GM19238 (cell line): ENCODE results near the gene ABCG5.

Experiments
- DNase-seq: peaks from one replicate; pipeline ENCODE4 v3.0.0; 2011; ENCODE audit warnings: low spot score; ENCODE audit not compliant: insufficient read length

Gene ABCG5

GRCh38 chr2:43842866-43843226, 4.2 kb upstream of the ABCG5 start:
- DNase-seq, result no peak

GRCh38 chr2:43841949-43842865, 3.6 kb upstream of the ABCG5 start:
- no peak for DNase-seq

DNA sequence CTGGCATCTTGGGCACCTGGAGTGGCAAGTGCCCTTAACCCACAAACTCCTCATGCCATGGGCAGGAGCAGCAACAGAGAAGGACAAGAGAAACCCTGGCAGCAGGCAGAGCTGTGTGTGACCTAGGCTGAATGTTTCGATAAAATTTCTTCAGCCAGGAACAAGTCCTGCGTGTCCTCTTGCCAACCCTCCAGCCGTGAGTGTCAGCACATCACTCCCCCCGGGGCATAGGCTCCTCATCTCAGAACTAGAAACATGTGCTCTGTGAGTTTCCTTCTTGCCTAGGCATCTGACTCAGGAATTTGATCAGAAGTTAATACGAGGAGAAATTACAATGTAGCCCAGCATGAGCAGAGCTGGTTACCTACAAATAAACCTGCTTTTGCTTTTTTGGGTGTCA, 2.3 kb upstream of the ABCG5 start:
- DNase-seq, result no peak

GRCh38 chr2:43839776-43840564, 1.3 kb upstream of the ABCG5 start:
- DNase-seq, result no peak

- DNase-seq, result no peak
These were observed 644 bp downstream of the ABCG5 start for GRCh38 chr2:43837831-43838559.

GRCh38 chr2:43837033-43837432, 1.6 kb downstream of the ABCG5 start:
- DNase-seq, result no peak

GRCh38 chr2:43832457-43832856, 6.2 kb downstream of the ABCG5 start:
- no peak for DNase-seq

DNA sequence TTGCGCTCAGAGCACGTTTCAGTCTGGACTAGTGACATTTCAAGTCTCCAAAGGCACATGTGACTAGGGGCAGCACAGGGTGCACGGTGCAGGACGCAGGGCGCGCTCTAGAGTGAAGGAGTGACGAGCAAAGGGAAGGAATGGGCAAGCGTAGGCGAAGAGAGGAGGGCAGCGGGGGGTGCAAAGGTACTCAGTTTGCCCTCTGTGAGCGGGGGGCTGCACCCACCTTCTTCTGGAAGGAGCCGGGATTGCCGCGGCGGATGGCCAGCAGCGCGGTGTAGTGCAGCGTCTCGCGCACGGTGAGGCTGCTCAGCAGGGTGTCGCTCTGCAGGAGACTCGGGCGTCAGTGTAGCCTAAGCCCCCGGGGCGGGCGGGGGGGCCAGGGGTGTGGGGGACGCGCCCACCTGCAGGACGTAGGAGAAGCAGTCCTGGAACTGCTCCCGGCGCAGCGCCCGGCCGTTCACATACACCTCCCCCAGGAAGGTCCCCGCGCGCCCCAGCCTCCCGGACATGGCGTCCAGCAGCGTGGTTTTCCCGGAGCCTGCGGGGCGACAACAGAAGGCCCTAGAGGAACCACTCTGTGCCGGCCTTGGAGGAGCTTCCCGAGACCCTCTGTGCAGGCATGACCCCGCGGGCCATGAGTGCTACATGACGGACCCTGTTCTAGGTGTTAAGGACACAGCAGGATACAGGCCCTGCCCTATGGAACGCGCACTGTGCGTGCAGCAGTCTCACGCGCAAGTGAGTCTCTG, 6.9 kb downstream of the ABCG5 start:
- no peak for DNase-seq

GRCh38 chr2:43826305-43827250, 12.1 kb downstream of the ABCG5 start:
- no peak for DNase-seq

DNA sequence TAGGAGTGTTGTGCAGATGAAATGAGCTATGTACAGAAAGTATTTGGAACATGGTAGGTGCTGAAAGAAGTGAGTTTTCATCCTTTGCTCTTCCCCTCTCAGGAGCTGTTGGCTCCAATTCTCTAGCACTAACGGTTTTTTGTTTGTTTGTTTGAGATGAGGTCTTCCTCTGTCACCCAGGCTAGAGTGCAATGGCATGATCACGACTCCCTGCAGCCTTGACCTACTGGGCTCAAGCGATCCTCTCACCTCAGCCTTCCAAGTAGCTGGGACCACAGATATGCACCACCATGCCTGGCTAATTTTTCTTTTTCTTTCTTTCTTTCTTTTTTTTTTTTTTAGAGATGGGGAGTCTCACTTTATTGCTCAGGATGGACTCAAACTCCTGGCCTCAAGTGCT, 12.8 kb downstream of the ABCG5 start:
- no peak for DNase-seq

DNA sequence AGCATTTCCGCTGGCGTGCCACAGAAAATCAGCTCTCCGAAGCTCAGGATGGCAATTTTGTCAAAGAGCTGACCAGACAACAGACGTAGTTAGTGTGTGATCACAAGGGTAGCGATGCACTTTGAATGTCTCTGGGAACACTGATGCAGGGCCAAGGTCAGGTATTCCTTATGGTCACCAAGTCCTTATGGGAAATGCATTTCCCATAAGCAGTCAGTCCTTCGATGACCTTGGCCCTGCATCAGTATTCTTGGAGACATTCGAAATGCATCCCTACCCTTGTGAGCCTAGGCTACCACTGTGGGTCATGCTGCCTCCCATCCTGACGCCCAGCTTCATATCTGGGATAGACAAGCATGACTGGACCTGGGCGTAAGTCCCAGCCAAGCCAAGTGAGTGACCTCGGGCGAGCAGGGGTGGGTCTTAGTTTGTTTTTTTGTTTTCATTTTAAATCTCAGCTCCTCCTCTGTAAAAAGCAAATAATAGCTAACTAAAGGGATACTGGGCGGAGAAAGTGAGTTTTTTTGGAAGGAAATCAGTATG, 13.6 kb downstream of the ABCG5 start:
- no peak for DNase-seq

GRCh38 chr2:43824512-43824911, 14.1 kb downstream of the ABCG5 start:
- DNase-seq, result no peak

DNA sequence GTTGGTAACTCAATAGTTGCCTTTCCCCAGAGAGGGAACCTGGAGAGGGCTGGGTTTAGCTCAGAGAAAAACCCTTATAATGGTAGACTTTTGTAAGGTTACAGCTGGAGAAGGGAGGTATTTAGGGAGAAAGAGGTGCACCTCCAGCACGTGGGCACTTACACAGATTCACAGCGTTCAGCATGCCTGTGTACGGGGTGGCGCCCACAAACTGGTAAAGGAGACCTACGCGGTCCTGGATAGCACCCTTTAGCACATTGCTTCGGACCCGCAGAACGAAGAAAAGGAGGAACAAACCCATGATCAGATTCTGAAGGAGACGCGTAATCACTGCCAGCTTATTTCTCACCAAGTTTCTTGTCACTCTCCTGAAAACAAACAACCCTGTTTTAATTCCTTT, 14.9 kb downstream of the ABCG5 start:
- DNase-seq, result no peak

GRCh38 chr2:43822839-43823238, 15.8 kb downstream of the ABCG5 start:
- DNase-seq, result no peak

DNA sequence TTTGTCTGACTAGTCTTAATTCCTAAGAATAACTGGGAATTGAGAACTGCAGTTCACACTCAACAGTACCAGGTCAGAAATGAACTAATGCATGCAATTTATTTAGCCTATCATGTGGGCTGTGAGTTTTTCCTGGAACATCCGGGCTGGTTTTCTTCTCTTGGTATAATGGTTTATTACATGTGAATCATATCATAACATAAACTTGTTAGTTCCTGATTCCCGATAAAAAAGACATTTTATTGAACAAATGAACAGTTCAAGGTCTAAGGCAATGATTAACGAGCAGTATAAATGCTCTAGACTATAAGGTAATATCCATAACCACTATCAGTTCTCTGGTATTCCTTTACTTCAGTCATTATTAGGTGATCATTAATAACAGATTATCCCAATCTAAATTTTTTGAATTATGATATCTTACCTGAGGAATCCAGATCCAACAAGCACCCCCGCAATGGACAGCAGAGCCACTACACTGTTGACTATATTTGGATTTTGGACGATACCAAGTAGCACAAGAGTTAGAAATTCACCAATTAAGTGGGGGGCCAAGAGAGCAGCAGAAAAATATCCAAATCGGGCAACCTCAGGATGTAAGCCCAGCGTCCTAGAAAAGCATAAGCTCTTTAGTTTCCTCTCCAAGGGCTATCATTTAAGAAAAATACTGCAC, 19.0 kb downstream of the ABCG5 start:
- no peak for DNase-seq

GRCh38 chr2:43818761-43819160, 19.9 kb downstream of the ABCG5 start:
- DNase-seq, result no peak

DNA sequence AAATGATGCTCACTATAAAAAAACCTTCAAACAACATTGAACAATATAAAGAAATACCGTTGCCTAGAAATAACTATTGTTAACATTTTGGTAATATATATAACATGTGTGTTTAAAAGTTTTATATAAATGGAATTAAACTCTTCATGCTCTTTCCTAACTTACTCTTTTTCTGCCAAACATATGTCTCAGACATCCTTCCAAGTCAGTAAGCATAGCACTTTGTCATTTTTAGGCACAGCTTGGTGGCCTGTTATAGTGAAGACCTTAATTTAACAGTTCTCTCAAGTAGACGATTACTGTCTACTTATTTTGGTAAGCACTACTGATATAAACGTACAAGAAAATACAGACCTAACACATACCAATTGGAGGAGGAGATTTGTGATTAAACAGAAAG, 23.9 kb downstream of the ABCG5 start:
- DNase-seq, result no peak

DNA sequence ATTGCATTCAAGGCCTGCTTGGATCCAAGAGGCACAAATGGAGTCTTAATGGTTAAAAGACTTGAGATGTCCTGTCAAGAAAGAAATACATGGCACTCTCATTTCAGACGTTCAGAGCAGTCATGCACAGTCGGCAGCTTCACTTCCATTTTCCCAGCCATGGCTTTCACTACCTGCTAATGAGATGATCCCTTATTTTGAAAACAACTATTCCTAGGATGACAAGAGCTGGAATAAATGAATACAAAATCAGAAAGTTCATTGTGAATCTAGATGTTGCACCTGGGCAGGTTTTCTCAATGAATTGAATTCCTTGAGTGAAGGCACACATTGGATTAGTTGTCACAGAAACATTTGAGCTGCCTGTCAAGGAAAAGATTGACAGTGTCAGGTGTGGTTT, 25.7 kb downstream of the ABCG5 start:
- no peak for DNase-seq

GRCh38 chr2:43812006-43812405, 26.6 kb downstream of the ABCG5 start:
- no peak for DNase-seq
